ENCODE results near the gene NAA60. TPM values are rescaled to one million over a fixed set of nuclear protein-coding genes. Genes with fewer than 3 reads are reported as not detected.

The NAA60 gene
- total and polyA plus RNA-seq, 12 donors, result 16.9 to 96.3 (median 52.3) TPM

DNA sequence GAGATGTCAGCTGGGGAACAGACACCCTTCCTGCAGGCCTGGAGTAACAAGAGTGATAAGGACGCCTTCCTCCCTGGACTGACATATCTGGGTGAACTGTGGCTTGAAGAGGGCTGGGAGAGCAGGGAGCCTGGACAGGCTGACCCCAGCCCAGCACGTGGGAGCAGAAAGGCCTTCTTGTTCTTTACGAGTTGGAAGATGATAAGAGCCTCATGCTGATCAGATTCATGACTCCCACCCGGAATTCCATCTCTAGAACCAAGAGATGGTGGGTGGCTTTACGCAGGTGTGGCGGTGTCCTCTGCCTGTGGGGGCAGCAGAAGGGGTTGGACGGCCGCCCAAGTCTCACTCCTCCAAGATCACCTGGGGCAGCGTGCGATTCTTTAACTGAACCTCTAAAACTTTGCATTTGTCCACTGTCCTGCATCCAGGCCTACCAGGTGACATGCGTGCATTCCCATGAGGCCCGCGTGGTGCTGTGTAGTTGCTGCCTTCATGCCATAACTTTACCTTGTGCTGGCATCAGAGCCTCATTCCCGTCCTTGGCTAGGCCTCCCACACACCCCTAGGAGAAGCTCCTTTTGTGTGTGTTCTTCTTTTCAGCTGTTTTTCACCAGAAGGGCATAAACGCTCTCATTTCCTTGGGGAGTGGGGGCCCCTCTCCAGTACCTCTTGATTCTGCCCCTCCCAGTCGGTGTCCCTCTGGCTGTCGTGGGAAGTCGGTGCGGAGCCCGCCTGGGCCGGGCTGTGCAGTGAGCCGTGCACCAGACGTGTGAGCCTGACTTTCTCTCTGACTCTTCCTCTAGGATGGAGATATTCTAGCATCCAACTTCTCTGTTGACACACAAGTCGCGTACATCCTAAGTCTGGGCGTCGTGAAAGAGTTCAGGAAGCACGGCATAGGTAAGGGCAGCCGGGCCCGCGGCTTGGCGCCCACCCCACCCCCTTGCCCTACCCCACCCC, 38.5 kb downstream of the NAA60 start:
- H3K4me1 ChIP-seq (replicated peaks in 1 of 2), result no peaks in the 10 kb centered on the region
- no peak overlapping the region for H3K27ac ChIP-seq
- TF ChIP-seq, protein P1, sequence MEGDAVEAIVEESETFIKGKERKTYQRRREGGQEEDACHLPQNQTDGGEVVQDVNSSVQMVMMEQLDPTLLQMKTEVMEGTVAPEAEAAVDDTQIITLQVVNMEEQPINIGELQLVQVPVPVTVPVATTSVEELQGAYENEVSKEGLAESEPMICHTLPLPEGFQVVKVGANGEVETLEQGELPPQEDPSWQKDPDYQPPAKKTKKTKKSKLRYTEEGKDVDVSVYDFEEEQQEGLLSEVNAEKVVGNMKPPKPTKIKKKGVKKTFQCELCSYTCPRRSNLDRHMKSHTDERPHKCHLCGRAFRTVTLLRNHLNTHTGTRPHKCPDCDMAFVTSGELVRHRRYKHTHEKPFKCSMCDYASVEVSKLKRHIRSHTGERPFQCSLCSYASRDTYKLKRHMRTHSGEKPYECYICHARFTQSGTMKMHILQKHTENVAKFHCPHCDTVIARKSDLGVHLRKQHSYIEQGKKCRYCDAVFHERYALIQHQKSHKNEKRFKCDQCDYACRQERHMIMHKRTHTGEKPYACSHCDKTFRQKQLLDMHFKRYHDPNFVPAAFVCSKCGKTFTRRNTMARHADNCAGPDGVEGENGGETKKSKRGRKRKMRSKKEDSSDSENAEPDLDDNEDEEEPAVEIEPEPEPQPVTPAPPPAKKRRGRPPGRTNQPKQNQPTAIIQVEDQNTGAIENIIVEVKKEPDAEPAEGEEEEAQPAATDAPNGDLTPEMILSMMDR (IDR thresholded peaks at IDR 0.05), result no peak
- TF ChIP-seq POLR2A (IDR thresholded peaks at IDR 0.05), result no peak
- intact Hi-C loops (cut with DNase I), result no loop called here
- no peak for DNase-seq
- peaks cover 0 to 77% of the 10 kb centered on the region in 2 donors for H3K36me3 ChIP-seq (replicated peaks in 1 of 2)
- no peaks in the 10 kb centered on the region for H3K27me3 ChIP-seq
- no peaks in the 10 kb centered on the region for H3K9me3 ChIP-seq (replicated peaks in 1 of 3)
- 91 to 94% (median 92%) methylated on average over 29 to 32 of the region's 32 CpGs for WGBS, 4 donors
- no peak overlapping the region for H3K4me3 ChIP-seq

- Histone ChIP-seq H3K9me3 (replicated peaks in 1 of 3) (no peaks in the 10 kb centered on the region), H3K4me3 (no peak overlapping the region), H3K27me3 (no peaks in the 10 kb centered on the region), H3K36me3 (replicated peaks in 1 of 2) (peaks cover 0 to 77% of the 10 kb centered on the region in 2 donors), H3K27ac (no peak overlapping the region), H3K4me1 (replicated peaks in 1 of 2) (no peaks in the 10 kb centered on the region)
- intact Hi-C loops (cut with DNase I), result no loop called here
- TF ChIP-seq POLR2A (IDR thresholded peaks at IDR 0.05), result no peak
- TF ChIP-seq, protein P1 (IDR thresholded peaks at IDR 0.05), result no peak
- no peak for DNase-seq
- WGBS, 4 donors, result 91 to 95% (median 93%) methylated on average over 18 of the region's 18 CpGs
Observed at GRCh38 chr16:3482659-3483241, 39.3 kb downstream of the NAA60 start.

- no peaks in the 10 kb centered on the region for H3K27me3 ChIP-seq
- H3K36me3 ChIP-seq (replicated peaks in 1 of 2), result peaks cover 0 to 71% of the 10 kb centered on the region in 2 donors
- no peak overlapping the region for H3K27ac ChIP-seq
- no peak overlapping the region for H3K4me3 ChIP-seq
- H3K9me3 ChIP-seq (replicated peaks in 1 of 3), result no peaks in the 10 kb centered on the region
- H3K4me1 ChIP-seq (replicated peaks in 1 of 2), result no peaks in the 10 kb centered on the region
- 87 to 94% (median 89%) methylated on average over 14 to 30 of the region's 30 CpGs for WGBS, 4 donors
- no peak for DNase-seq
- intact Hi-C loops (cut with DNase I), result no loop called here
- TF ChIP-seq POLR2A (IDR thresholded peaks at IDR 0.05), result no peak
- TF ChIP-seq, protein P1 (IDR thresholded peaks at IDR 0.05), result no peak
Observed at GRCh38 chr16:3484318-3485096, 41.0 kb downstream of the NAA60 start.

Data from adrenal gland (tissue), 12 donors.